Natural killer cell (primary cell): ENCODE data around the gene INPP5K. TPM values are rescaled to one million over a fixed set of nuclear protein-coding genes. Genes with fewer than 3 reads are reported as not detected.
A peak's percentile ranks its signal among the peaks of the same experiment; 100 is the strongest.

Experiments
- ATAC-seq, 3 donors: fragments of 150-1000 bp in 2 of 3; fragments of 200-7000 bp in 1 of 3; cut with Tn5 transposase; 1 replicate in 1 of 3; 2 replicates in 2 of 3; pipeline ENCODE4 v1.10.0; 2021; ENCODE audit warnings: mild to moderate bottlenecking in 2 of 3, moderate library complexity in 2 of 3
- DNase-seq, 2 donors: peaks; one replicate each; pipeline versions ENCODE4 v3.0.0 to v3.0.0-alpha.2; 2013 to 2021; ENCODE audit warnings: mixed read lengths in 1 of 2
- H3K27ac ChIP-seq: one replicate; pipeline ENCODE4 v1.5.1; 2013; ENCODE audit warnings: mild to moderate bottlenecking, low read length
- H3K27me3 ChIP-seq: one replicate; pipeline ENCODE4 v1.6.1; 2013; ENCODE audit warnings: low read length; ENCODE audit not compliant: control insufficient read depth, insufficient read depth
- H3K36me3 ChIP-seq: one replicate; pipeline ENCODE4 v1.6.1; 2013; ENCODE audit warnings: low read length; ENCODE audit not compliant: control insufficient read depth, insufficient read depth
- H3K4me1 ChIP-seq: one replicate; pipeline ENCODE4 v1.6.1; 2013; ENCODE audit warnings: low read length; ENCODE audit not compliant: control insufficient read depth, insufficient read depth
- H3K4me3 ChIP-seq: one replicate; pipeline ENCODE4 v1.5.1; 2013; ENCODE audit warnings: low read length
- H3K9me3 ChIP-seq: one replicate; pipeline ENCODE4 v1.6.1; 2013; ENCODE audit warnings: low read length; ENCODE audit not compliant: control insufficient read depth, insufficient read depth
- H3K27ac Mint-ChIP-seq, 2 donors: one replicate each; pipeline ENCODE4 v1.8.0; 2022; ENCODE audit warnings: mild to moderate bottlenecking in 2 of 2, mixed read lengths in 2 of 2, moderate library complexity in 1 of 2
- H3K27me3 Mint-ChIP-seq, 2 donors: one replicate each; pipeline ENCODE4 v1.8.0; 2022; ENCODE audit warnings: low read depth in 2 of 2, mixed read lengths in 2 of 2
- H3K36me3 Mint-ChIP-seq: one replicate; pipeline ENCODE4 v1.8.0; 2022; ENCODE audit warnings: mixed read lengths
- H3K4me1 Mint-ChIP-seq, 2 donors: one replicate each; pipeline ENCODE4 v1.8.0; 2022; ENCODE audit warnings: mixed read lengths in 2 of 2
- H3K4me3 Mint-ChIP-seq: one replicate; pipeline ENCODE4 v1.8.0; 2022; ENCODE audit warnings: mild to moderate bottlenecking, moderate library complexity, mixed read lengths
- H3K9me3 Mint-ChIP-seq, 2 donors: one replicate each; pipeline ENCODE4 v1.8.0; 2022; ENCODE audit warnings: mixed read lengths in 2 of 2
- CTCF ChIP-seq: fragments of 200-600 bp; IDR thresholded peaks from one replicate; pipeline ENCODE4 v1.8.0; 2022; ENCODE audit warnings: antibody characterized with exemption
- WGBS: methylation state at CpG from one replicate; pipeline ENCODE4 v1.1.7; 2013; ENCODE audit warnings: missing lambda C conversion rate; ENCODE audit not compliant: insufficient coverage; 5-methylcytosine and 5-hydroxymethylcytosine counted together
- intact Hi-C: fragments of 100-400 bp; cut with micrococcal nuclease; formaldehyde crosslinking; loops from one replicate; pipeline ENCODE4 v1.14.2; 2022
- total RNA-seq, 4 donors: library from RNA; stranded (reverse); fragments of 120-200 nt in 1 of 4; gene quantifications; one replicate each; pipeline versions ENCODE4 v1.2.3 to v1.2.4, GENCODE V29; 2013 to 2022

INPP5K gene
- total RNA-seq, 3 donors from 2014 or later (not counting 1 experiment from before 2014, with no cell fraction given), result 278 to 317 (median 292) TPM

DNA sequence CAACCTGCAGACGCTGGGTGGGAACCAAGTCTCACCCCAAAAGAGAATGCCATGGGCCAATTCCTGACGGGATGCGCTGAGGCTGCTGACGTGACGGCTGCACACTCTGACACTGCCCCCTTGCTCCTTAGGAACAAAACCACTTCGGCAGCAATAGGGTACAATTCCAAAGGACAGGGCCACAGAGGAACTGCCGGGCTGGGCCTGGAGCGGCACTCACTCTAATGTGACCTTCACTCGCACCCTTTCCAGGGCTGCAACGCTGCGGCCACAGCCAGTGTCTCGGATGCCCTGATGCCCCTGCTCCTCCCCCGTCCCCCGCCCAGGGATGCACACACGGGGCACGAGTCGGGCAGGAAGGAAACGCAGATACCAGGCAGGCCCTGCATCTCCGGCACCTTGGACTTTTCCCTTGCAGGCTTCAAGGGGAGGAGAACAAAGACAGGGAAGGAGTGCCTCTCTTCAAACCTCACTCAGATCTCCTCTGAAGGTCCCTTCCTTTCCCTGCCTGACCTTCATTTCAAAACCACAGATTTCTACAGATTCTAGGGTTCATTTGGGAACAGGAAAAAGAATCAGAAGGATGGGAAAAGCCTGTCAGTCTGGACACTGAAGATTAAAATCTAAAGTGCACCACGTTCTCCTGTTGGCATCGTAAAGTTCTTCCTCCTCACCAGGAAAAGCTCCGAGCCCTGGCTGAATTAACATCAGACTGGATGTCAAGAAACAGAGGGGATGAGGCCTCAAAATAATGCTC lies 43.9 kb upstream of the INPP5K start:
- H3K4me1 ChIP-seq, result peaks cover 32% of the 10 kb centered on the region
- H3K27me3 Mint-ChIP-seq, result no peaks in the 10 kb centered on the region
- H3K36me3 Mint-ChIP-seq, result no peaks in the 10 kb centered on the region
- TF ChIP-seq CTCF, result no peak
- H3K4me3 ChIP-seq, result no peak overlapping the region
- H3K36me3 ChIP-seq, result no peaks in the 10 kb centered on the region
- H3K27me3 ChIP-seq, result no peaks in the 10 kb centered on the region
- no peaks in the 10 kb centered on the region for H3K9me3 Mint-ChIP-seq
- no peak overlapping the region for H3K27ac ChIP-seq
- DNase-seq, result no peak
- peak overlapping the region; percentile 63 to 84 for H3K27ac Mint-ChIP-seq
- H3K4me1 Mint-ChIP-seq, result peaks cover 37 to 46% of the 10 kb centered on the region in 2 donors
- intact Hi-C loops, result no loop called here
- no peaks in the 10 kb centered on the region for H3K9me3 ChIP-seq
- H3K4me3 Mint-ChIP-seq, result peak overlapping the region; percentile 81
- WGBS, result 93% methylated on average over 22 of the region's 22 CpGs
- ATAC-seq, result no peak

- DNase-seq, result no peak
- Mint-ChIP-seq H3K9me3 (no peaks in the 10 kb centered on the region), H3K27me3 (no peaks in the 10 kb centered on the region), H3K36me3 (no peaks in the 10 kb centered on the region), H3K27ac (no peak overlapping the region), H3K4me1 (peaks cover 37 to 46% of the 10 kb centered on the region in 2 donors), H3K4me3 (peak overlapping the region; percentile 63)
- no peak overlapping the region for H3K4me3 ChIP-seq
- H3K27ac ChIP-seq, result no peak overlapping the region
- no peak for TF ChIP-seq CTCF
- 96% methylated on average over 10 of the region's 10 CpGs for WGBS
- H3K36me3 ChIP-seq, result no peaks in the 10 kb centered on the region
- peaks cover 36% of the 10 kb centered on the region for H3K4me1 ChIP-seq
- H3K27me3 ChIP-seq, result no peaks in the 10 kb centered on the region
- intact Hi-C loops, result no loop called here
- no peaks in the 10 kb centered on the region for H3K9me3 ChIP-seq
- ATAC-seq, result no peak
Measured at GRCh38 chr17:1559047-1560043, 42.9 kb upstream of the INPP5K start.

GRCh38 chr17:1558401-1558800 lies 42.0 kb upstream of the INPP5K start:
- no peak for DNase-seq
- Histone ChIP-seq H3K4me3 (no peak overlapping the region), H3K27me3 (no peaks in the 10 kb centered on the region), H3K36me3 (no peaks in the 10 kb centered on the region), H3K4me1 (peaks cover 35% of the 10 kb centered on the region), H3K9me3 (no peaks in the 10 kb centered on the region), H3K27ac (no peak overlapping the region)
- Mint-ChIP-seq H3K9me3 (no peaks in the 10 kb centered on the region), H3K36me3 (no peaks in the 10 kb centered on the region), H3K27ac (no peak overlapping the region), H3K4me1 (peaks cover 38 to 42% of the 10 kb centered on the region in 2 donors), H3K4me3 (no peak overlapping the region), H3K27me3 (no peaks in the 10 kb centered on the region)
- WGBS, result 100% methylated on average over 1 of the region's 3 CpGs
- ATAC-seq, result no peak
- TF ChIP-seq CTCF, result no peak
- intact Hi-C loops, result no loop called here
